ENCODE measurements around the gene MEIOSIN. TPM values are rescaled to one million over a fixed set of nuclear protein-coding genes. Genes with fewer than 3 reads are reported as not detected.
A peak's percentile ranks its signal among the peaks of the same experiment; 100 is the strongest.
"Not testable (repeated sequence)": the region's sequence is repeated elsewhere in the genome, so short reads cannot be mapped to it uniquely, and the experiment has no call there.

The MEIOSIN gene
- total RNA-seq, 1 experiment from 2014 or later, result not detected

DNA sequence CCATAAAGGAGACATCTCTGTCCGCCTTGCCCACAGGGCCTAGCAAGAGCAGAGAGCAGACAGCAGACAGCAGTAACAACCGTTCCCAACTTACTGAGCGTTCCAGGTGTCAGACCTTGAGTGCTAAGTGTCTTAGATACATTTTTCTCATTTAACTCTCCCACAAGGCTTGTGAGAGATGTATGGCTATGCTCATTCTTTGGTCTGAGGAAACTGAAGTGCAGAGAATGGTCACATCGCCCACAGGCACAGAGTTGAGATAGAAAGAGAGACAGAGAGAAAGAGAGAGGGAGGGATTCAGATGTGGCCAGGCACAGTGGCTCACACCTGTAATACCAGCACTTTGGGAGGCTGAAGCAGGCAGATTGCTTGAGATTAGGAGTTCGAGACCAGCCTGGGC lies 14.3 kb downstream of the MEIOSIN start:
- no peaks in the 10 kb centered on the region for H3K36me3 ChIP-seq (replicated peaks; ENCODE audit: control insufficient read depth, insufficient read depth, low read length)
- no peaks in the 10 kb centered on the region for H3K27me3 ChIP-seq (ENCODE audit: control insufficient read depth, insufficient read depth, low read length)
- H3K4me3 ChIP-seq (ENCODE audit: insufficient read depth, low read depth, low read length), result no peak overlapping the region
- no peak for DNase-seq

DNA sequence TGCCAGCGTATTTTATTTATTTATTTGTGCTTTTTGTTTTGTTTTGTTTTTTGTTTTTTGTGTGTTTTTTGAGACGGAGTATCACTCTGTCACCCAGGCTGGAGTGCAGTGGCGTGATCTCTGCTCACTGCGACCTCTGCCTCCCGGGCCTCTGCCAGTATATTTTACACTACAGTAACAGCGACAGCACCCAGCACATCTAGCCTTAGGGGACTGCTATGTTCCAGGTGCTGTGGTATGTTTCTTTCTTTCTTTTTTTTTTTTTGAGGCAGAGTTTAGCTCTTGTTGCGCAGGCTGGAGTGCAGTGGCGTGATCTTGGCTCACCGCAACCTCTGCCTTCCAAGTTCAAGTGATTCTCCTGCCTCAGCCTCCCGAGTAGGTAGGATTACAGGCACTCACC lies 18.2 kb downstream of the MEIOSIN start:
- not testable (repeated sequence) for DNase-seq; H3K4me3 ChIP-seq (ENCODE audit: insufficient read depth, low read depth, low read length); H3K27me3 ChIP-seq (ENCODE audit: control insufficient read depth, insufficient read depth, low read length); H3K36me3 ChIP-seq (replicated peaks; ENCODE audit: control insufficient read depth, insufficient read depth, low read length)

DNA sequence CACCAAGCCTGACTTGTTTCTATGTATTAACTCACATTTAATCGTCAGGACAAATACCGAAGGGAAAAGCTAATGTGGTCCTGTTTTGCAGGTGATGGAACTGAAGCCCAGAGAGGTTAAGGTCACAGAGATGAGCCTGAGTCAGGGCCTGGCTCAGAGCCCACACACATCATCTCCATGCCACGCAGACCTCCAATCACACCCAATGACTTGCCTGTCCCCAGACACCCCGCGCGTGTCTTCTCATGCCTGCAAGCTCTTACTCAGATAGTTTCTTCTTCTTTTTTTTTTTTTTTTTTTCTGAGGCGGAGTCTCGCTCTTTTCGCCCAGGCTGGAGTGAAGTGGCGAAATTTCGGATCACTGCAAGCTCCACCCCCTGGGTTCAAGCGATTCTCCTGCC lies 19.4 kb downstream of the MEIOSIN start:
- Histone ChIP-seq H3K36me3 (replicated peaks; ENCODE audit: control insufficient read depth, insufficient read depth, low read length) (no peaks in the 10 kb centered on the region), H3K27me3 (ENCODE audit: control insufficient read depth, insufficient read depth, low read length) (no peaks in the 10 kb centered on the region; the same call in 1 of the 2 replicates), H3K4me3 (ENCODE audit: insufficient read depth, low read depth, low read length) (no peak overlapping the region)
- DNase-seq, result no peak

DNA sequence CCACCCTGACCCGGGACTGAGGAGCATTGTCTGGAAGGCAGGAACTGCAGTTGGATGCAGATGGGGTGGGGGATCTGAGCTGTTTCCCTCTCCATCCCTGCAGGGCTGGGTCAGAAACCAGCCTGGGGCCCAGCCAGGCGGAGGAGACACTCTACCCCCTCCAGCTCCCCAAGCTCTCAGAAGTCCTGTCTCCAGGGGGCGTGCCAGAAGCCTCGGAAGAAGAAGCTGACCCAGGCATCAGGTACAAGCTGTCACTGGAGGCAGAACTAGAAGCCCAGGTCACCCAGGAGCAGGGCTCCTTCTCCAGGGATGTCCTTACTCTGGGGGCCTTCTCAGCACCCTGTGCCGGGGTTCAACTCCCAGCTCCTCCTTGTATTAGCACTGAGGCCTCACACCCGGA lies 20.3 kb downstream of the MEIOSIN start:
- peak; percentile 90 for DNase-seq
- Histone ChIP-seq H3K27me3 (ENCODE audit: control insufficient read depth, insufficient read depth, low read length) (no peaks in the 10 kb centered on the region; the same call in 1 of the 2 replicates), H3K4me3 (ENCODE audit: insufficient read depth, low read depth, low read length) (no peak overlapping the region), H3K36me3 (replicated peaks; ENCODE audit: control insufficient read depth, insufficient read depth, low read length) (no peaks in the 10 kb centered on the region)

DNA sequence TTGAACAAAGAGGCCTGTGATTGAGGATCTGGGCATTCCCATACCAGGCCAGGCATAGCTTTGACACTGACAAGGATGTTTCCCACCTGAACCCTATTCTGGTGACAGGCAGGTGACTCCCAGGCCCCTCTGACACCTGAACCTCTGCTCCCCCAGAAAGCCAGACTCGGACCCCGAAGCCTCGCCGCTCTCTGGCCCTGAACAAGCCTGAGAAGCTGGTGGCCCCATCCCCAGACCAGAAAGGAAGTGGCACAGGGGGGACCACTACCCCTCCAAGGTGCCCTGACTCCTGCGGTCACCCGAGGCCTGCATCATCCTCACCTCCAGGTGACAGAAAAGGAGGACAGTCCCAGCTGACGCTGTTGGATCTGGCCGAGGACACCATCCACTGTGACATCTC lies 21.1 kb downstream of the MEIOSIN start:
- H3K4me3 ChIP-seq (ENCODE audit: insufficient read depth, low read depth, low read length), result no peak overlapping the region
- no peaks in the 10 kb centered on the region for H3K36me3 ChIP-seq (replicated peaks; ENCODE audit: control insufficient read depth, insufficient read depth, low read length)
- DNase-seq, result no peak
- no peaks in the 10 kb centered on the region; the same call in 1 of the 2 replicates for H3K27me3 ChIP-seq (ENCODE audit: control insufficient read depth, insufficient read depth, low read length)

DNA sequence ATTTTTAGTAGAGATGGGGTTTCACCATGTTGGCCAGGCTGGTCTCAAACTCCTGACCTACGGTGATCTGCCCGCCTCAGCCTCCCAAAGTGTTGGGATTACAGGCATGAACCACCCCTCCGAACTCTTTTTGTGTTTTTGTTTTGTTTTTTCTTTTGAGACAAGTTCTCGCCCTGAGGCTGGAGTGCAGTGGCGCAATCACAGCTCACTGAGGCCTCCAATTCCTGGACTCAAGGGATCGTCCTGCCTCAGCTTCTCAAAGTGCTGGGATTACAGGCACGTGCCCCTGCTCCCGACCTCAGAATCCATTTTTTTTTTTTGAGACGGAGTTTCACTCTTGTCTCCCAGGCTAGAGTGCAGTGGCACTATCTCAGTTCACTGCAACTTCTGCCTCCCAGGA lies 24.5 kb downstream of the MEIOSIN start:
- no peak for DNase-seq
- H3K27me3 ChIP-seq (ENCODE audit: control insufficient read depth, insufficient read depth, low read length), result no peaks in the 10 kb centered on the region; the same call in 1 of the 2 replicates
- no peak overlapping the region for H3K4me3 ChIP-seq (ENCODE audit: insufficient read depth, low read depth, low read length)
- no peaks in the 10 kb centered on the region for H3K36me3 ChIP-seq (replicated peaks; ENCODE audit: control insufficient read depth, insufficient read depth, low read length)

DNA sequence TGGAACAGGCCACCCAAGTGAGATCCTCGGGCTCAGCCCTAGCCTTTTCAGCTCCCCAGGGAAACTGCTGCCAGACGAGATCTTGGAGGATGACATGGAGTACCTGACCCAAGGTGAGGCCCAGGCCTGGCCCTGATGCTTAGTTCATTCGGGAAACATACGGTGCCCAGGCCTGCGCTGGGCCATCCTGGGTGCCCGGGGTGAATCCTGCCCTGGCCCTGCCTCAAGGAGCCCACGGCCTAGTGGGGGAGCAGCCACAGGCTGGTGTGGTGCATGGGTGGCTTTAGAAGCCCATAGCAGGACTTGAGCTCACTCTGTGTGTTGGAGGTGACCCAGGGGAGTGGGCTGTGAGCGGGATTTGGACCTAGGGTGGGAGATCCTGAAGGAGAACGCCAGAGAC lies 25.7 kb downstream of the MEIOSIN start:
- no peaks in the 10 kb centered on the region for H3K36me3 ChIP-seq (replicated peaks; ENCODE audit: control insufficient read depth, insufficient read depth, low read length)
- no peak for DNase-seq
- no peak overlapping the region for H3K4me3 ChIP-seq (ENCODE audit: insufficient read depth, low read depth, low read length)
- H3K27me3 ChIP-seq (ENCODE audit: control insufficient read depth, insufficient read depth, low read length), result no peaks in the 10 kb centered on the region; the same call in 1 of the 2 replicates

DNA sequence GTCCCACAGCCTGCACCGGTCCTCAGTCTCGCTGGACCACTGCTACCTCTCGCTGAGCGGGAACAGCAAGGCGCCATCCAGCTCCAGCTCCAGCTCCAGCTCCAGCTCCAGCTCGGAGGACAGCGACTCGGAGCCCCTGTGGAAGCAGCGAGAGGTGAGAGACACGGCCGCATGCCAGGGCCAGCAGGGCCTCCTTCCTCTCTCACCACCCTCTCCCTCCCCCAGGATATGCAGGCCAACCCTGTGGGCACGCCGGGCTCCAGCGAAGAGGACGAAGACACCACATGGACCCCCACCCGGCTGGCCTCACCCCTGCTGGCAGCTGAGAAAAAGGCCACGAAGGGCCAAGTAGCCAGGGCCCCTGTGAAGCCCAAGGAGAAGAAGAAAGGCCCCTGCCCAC lies 28.5 kb downstream of the MEIOSIN start:
- H3K36me3 ChIP-seq (replicated peaks; ENCODE audit: control insufficient read depth, insufficient read depth, low read length), result no peaks in the 10 kb centered on the region
- no peaks in the 10 kb centered on the region for H3K27me3 ChIP-seq (ENCODE audit: control insufficient read depth, insufficient read depth, low read length)
- H3K4me3 ChIP-seq (ENCODE audit: insufficient read depth, low read depth, low read length), result no peak overlapping the region
- DNase-seq, result peak; percentile 69

DNA sequence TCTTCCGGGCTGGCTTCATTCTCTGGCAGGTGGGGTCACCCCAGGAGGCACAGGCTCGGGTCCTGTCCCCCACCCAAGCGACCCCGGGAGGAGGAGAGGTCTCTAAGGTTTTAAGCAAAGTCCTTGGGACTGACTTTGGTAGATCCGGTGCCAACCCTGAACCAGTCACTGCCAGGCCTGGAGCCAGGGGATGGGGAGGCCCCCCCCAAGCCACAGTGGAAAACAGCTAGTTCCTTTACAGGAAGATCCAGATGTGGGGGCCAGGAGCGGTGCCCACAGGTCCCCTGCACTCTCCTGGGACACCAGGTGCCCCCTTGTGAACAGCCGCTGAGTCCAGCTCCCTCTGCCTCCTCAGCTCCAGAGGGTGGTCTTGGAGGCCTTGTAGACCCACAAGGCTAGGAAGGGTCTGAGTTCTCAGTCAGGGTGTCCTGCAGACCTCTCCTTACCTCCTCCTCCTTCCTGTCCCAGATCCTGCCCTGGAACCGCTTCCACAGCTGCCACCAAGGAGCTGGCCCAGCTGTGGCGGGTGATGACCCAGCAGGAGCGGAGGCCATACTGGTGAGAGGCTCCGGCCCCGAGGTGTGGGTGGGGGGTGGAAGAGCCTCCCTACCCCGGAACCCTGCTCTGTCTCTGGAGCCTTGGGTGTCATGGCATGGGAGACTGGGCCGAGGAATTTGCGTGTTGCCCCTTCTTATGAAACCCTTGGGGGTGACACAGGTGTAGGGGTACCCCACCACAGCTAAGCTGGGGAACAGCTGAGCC lies 29.8 kb downstream of the MEIOSIN start:
- Histone ChIP-seq H3K27me3 (ENCODE audit: control insufficient read depth, insufficient read depth, low read length) (no peaks in the 10 kb centered on the region), H3K36me3 (replicated peaks; ENCODE audit: control insufficient read depth, insufficient read depth, low read length) (no peaks in the 10 kb centered on the region), H3K4me3 (ENCODE audit: insufficient read depth, low read depth, low read length) (no peak overlapping the region)
- DNase-seq, result peak; percentile 46

DNA sequence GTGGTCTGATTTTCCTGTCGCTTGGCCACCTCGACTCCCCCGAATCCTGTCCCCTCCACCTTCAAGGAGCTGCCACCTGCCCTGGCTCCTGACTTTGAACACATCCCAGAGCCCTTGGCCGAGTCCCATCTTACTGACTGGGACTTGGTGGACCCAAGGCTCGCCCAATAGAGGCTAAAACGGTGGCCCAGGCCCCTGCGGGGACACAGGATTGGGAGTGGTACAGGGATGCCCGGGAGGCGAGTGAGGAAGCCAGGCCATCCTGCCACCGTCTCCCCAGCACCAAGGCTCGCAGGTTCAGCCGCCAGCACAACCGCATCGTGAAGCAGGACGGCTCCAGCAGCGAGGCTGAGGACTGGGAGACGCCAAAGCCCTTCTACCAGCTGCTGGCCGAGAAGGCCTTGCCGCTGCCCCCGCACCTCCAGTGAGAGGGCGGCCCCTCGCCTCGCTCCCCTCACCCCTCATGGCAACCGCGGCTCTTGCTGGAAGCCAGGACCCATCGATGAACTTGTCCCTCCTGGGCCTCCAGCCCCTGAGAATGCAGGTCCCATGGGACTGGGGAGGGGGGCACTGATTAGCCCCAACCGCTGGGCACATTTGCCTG lies 30.6 kb downstream of the MEIOSIN start:
- Histone ChIP-seq H3K36me3 (replicated peaks; ENCODE audit: control insufficient read depth, insufficient read depth, low read length) (no peaks in the 10 kb centered on the region), H3K4me3 (ENCODE audit: insufficient read depth, low read depth, low read length) (no peak overlapping the region), H3K27me3 (ENCODE audit: control insufficient read depth, insufficient read depth, low read length) (no peaks in the 10 kb centered on the region)
- DNase-seq, result peak; percentile 77

DNA sequence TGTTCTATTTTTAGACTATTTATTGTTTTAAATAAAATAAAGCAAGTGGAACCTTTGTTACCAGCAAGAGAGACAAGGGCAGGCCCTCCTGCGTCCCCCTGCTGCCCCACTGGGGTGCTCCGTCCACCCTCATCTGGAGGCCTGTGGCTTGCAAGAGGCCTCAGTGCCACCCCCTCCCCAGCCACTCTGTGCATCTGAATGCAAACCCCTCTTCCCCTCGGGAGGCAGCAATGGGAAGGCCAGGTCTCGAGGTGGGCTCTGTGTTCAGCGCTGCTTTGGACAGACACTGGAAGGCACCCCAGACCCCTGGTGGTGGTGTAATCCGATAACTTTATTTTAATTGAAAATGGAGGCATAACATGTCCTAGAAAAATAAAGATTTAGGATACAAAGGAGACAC lies 31.2 kb downstream of the MEIOSIN start:
- DNase-seq, result peak; percentile 84
- H3K27me3 ChIP-seq (ENCODE audit: control insufficient read depth, insufficient read depth, low read length), result no peaks in the 10 kb centered on the region
- H3K36me3 ChIP-seq (replicated peaks; ENCODE audit: control insufficient read depth, insufficient read depth, low read length), result no peaks in the 10 kb centered on the region
- no peak overlapping the region for H3K4me3 ChIP-seq (ENCODE audit: insufficient read depth, low read depth, low read length)

DNA sequence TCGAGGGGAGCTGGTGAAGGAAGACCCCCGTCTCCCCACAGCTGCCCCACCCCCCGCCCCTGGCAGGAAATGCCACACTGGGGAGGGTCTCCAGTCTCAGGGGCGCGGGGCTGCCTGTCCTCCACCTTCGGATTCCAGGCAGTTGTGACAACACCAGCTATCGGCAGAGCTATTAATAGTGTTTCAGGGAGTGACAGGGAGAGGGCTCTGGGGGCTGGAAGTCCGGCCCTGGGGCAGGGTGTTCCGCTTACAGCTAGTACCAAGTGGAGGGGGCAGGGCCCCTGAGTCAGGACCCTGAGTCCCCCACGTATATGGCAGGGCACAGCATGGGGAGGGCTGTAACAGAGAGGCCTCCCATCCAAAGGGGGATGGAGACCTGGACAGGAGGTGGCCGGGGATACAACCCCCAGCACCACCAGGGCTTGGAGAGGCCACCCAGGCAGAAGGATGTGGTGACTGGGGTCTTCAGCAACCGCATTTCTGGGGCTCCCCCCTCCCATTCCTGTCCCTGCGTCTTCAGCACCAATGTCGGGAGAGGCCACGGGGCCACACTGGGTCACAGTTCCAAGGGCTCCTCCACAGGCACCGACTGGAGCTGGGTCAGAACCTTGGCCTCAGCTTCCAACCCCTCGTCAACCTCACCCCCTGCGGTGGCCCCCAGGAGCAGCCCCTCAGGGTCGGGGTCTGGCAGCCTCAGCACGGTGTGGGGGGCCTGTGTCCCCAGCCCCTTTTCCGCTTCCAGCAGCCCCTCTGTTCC lies 31.9 kb downstream of the MEIOSIN start:
- Histone ChIP-seq H3K36me3 (replicated peaks; ENCODE audit: control insufficient read depth, insufficient read depth, low read length) (no peaks in the 10 kb centered on the region), H3K27me3 (ENCODE audit: control insufficient read depth, insufficient read depth, low read length) (no peaks in the 10 kb centered on the region), H3K4me3 (ENCODE audit: insufficient read depth, low read depth, low read length) (no peak overlapping the region)
- peak; percentile 77 for DNase-seq

DNA sequence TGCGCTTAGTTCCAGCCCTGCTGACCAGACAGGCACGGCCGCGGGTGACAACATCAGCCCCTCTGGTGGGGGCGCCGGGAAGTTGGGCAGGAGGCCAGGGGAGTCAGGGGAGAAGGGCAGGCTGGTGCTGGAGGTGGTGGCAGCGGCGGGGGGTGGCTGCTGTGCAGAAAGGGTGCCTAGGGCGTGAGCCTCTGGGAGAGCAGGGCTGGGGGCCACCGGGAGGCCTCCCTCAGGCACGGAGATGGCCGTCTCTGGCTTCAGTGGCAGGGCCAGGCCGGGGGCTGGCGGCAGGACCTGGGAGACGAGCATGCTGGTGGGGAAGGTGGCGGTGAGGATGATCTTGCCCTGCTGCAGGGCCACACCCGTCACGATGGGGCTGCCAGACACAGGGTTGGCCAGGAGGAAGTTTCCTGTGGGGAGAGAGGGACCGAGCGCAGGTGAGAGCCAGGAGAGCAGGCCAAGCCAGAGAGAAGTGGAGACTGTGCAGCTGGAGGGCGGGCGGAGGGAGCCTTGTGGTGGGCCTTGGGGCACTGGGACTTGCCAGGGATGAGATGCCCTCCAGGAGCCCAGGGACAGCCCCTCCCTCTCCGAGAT lies 32.6 kb downstream of the MEIOSIN start:
- no peaks in the 10 kb centered on the region for H3K27me3 ChIP-seq (ENCODE audit: control insufficient read depth, insufficient read depth, low read length)
- DNase-seq, result peak; percentile 68
- no peak overlapping the region for H3K4me3 ChIP-seq (ENCODE audit: insufficient read depth, low read depth, low read length)
- no peaks in the 10 kb centered on the region for H3K36me3 ChIP-seq (replicated peaks; ENCODE audit: control insufficient read depth, insufficient read depth, low read length)

DNA sequence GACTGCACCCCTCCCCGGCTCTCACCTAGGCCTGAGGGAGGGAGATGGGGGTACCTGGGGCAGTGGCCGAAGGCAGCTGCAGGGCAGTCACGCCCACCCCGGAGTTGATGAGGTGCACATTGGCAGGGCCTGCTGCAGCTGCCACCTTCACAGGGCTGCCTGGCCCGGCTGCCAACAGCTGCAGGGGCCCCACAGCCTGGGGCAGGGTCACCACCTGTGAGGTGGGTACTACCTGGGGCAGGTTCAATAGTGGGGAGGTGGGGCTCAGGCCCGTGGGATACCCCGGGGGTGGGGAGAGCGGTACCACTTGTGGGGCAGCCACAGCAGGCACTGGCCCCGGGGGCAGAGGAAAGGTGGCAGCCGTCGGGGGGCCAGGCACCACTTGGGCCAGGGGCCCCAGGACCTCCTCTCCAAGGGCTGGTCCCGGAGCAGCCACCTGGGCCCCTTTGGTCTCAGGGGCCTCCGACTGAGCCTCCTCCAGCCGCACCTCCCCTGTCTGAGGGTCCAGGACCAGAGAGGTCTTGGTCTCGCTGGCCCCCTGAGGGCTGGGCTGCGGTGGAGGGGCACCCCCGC lies 33.1 kb downstream of the MEIOSIN start:
- H3K36me3 ChIP-seq (replicated peaks; ENCODE audit: control insufficient read depth, insufficient read depth, low read length), result no peaks in the 10 kb centered on the region
- peaks cover 3% of the 10 kb centered on the region; the same call in 1 of the 2 replicates for H3K27me3 ChIP-seq (ENCODE audit: control insufficient read depth, insufficient read depth, low read length)
- H3K4me3 ChIP-seq (ENCODE audit: insufficient read depth, low read depth, low read length), result no peak overlapping the region
- peak; percentile 70 for DNase-seq

Measured in H7 (cell line).